Transverse colon (tissue), 4 donors: ENCODE measurements around the gene NOPCHAP1.

Experiments
- POLR2AphosphoS5 ChIP-seq, 3 donors: sonication (generic); formaldehyde crosslinking; IDR thresholded peaks; one replicate each; pipeline ENCODE4 v1.6.1; 2016; ENCODE audit warnings: antibody characterized with exemption in 3 of 3
- TF ChIP-seq, protein P1 (sequence below), 5 experiments: fragments of 200-600 bp in 3 of 5; fragments of 450-650 bp in 2 of 5; sonication (generic) in 3 of 5; IDR thresholded peaks; 1 replicate in 2 of 5; 2 replicates in 3 of 5; pipeline ENCODE4 v1.5.1; 2016 to 2017; ENCODE audit warnings: antibody characterized with exemption in 5 of 5, inconsistent platforms in 3 of 5, mild to moderate bottlenecking in 2 of 5, moderate library complexity in 1 of 5

DNA sequence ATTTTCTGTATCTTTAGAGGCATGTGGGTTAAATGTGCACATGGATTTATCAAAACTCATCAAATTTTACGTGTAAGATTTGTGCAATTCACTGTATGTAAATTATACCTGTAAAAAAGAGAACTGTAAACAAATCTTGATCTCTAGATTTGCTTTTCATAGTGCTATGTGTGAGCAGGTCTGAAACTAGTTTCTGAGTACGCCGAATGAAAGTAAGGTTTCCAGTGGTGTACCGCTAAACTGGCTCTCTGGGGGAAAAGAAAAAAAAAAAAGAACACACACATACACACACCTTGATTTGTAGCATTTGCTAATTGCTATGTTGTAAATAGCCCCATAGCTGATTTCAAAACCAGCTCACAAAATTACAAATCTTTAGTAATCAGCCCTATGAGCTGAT is 19.4 kb upstream of the NOPCHAP1 start:
- TF ChIP-seq, protein P1, sequence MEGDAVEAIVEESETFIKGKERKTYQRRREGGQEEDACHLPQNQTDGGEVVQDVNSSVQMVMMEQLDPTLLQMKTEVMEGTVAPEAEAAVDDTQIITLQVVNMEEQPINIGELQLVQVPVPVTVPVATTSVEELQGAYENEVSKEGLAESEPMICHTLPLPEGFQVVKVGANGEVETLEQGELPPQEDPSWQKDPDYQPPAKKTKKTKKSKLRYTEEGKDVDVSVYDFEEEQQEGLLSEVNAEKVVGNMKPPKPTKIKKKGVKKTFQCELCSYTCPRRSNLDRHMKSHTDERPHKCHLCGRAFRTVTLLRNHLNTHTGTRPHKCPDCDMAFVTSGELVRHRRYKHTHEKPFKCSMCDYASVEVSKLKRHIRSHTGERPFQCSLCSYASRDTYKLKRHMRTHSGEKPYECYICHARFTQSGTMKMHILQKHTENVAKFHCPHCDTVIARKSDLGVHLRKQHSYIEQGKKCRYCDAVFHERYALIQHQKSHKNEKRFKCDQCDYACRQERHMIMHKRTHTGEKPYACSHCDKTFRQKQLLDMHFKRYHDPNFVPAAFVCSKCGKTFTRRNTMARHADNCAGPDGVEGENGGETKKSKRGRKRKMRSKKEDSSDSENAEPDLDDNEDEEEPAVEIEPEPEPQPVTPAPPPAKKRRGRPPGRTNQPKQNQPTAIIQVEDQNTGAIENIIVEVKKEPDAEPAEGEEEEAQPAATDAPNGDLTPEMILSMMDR (IDR thresholded peaks at IDR 0.05): no peak
- TF ChIP-seq POLR2AphosphoS5 (IDR thresholded peaks at IDR 0.05): no peak
